KMS-11 (cell line): ENCODE measurements around the gene SATB2.

Experiments used
- H2AFZ ChIP-seq: fragments of 200-600 bp; sonication (generic); 2 replicates; pipeline ENCODE4 v1.6.1; 2016; ENCODE audit warnings: antibody characterized with exemption, mixed run types, low read depth
- H3K27ac ChIP-seq: fragments of 200-600 bp; sonication (generic); 2 replicates; pipeline ENCODE4 v1.6.1; 2016; ENCODE audit warnings: mild to moderate bottlenecking, mixed run types
- H3K27me3 ChIP-seq: fragments of 200-600 bp; sonication (generic); 2 replicates; pipeline ENCODE4 v1.6.1; 2017; ENCODE audit warnings: mild to moderate bottlenecking, low read depth, mixed run types, moderate library complexity; ENCODE audit not compliant: insufficient read depth
- H3K36me3 ChIP-seq: fragments of 200-600 bp; sonication (generic); 2 replicates; pipeline ENCODE4 v1.6.1; 2017; ENCODE audit warnings: mild to moderate bottlenecking, mixed run types; ENCODE audit not compliant: insufficient read depth
- H3K4me1 ChIP-seq: fragments of 200-600 bp; sonication (generic); 2 replicates; pipeline ENCODE4 v1.6.1; 2016; ENCODE audit warnings: mild to moderate bottlenecking, low read depth, mixed run types; ENCODE audit not compliant: poor library complexity, severe bottlenecking
- H3K4me2 ChIP-seq: fragments of 200-600 bp; sonication (generic); 2 replicates; pipeline ENCODE4 v1.7.0; 2016; ENCODE audit warnings: mild to moderate bottlenecking, mixed run types
- H3K4me3 ChIP-seq: fragments of 200-600 bp; sonication (generic); IDR thresholded peaks from 2 replicates; pipeline ENCODE4 v1.6.1; 2017; ENCODE audit warnings: low read depth, low read length, mixed read lengths; ENCODE audit not compliant: insufficient read depth
- H3K79me2 ChIP-seq: fragments of 200-600 bp; sonication (generic); 2 replicates; pipeline ENCODE4 v1.6.1; 2016; ENCODE audit warnings: low read depth, mixed run types; ENCODE audit not compliant: insufficient read depth
- H3K9ac ChIP-seq: fragments of 200-600 bp; sonication (generic); 2 replicates; pipeline ENCODE4 v1.6.1; 2016; ENCODE audit warnings: mild to moderate bottlenecking, mixed run types
- H4K20me1 ChIP-seq: fragments of 200-600 bp; sonication (generic); 2 replicates; pipeline ENCODE4 v1.6.1; 2016; ENCODE audit warnings: mild to moderate bottlenecking, mixed run types; ENCODE audit not compliant: insufficient read depth
- TF ChIP-seq, protein P1 (sequence below): fragments of 200-600 bp; sonication (generic); conservative IDR thresholded peaks from 2 replicates; pipeline ENCODE4 v1.6.1; 2017; ENCODE audit warnings: low read depth, mild to moderate bottlenecking, antibody characterized with exemption, low read length, moderate library complexity, mixed read lengths

SATB2 gene

DNA sequence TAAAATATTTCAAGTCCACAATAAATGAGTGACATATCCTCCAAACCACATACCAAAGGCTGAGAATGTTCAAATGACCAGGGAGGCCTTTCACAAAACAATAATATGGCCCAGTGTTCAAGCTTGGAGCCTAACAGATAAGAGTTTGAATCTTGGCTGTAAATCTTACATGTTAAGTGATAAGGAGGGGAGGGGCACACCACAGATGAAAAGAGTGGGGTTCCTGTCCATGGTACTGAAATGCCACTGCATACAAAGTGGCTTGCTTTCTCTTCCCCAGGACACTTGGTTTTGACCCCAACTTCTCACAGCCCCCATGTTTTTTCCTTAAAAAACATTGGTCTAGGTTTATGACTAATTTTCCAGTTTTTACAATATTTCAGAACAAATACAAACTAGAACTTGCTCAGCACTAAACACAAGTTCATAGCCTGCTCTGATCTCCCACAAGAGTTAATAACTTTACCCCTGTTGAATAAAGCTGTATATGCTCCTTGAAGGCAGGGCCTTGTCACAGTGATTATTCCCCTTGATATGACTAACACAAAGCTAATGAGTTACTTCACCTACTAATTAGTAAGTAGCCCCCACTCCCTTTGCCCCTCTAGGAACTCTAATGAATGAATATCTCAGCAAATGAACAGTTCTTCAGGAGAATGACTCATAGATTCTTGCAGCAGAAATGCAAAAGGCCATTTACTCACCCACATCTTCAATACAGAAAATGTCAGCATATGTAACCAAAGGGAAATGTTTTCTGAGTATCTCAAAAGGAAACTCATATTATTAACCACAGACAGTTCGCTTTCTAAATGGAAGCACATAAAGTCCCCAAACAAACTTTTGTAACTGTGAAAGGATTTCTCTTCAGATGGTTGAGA is 142.2 kb downstream of the SATB2 start:
- no peaks in the 10 kb centered on the region for H4K20me1 ChIP-seq
- no peaks in the 10 kb centered on the region for H3K36me3 ChIP-seq
- H3K27ac ChIP-seq, result no peak overlapping the region
- no peak overlapping the region for H3K4me3 ChIP-seq
- H3K4me2 ChIP-seq, result no peak overlapping the region
- H3K9ac ChIP-seq, result no peak overlapping the region
- H2AFZ ChIP-seq, result no peak overlapping the region
- H3K79me2 ChIP-seq, result no peaks in the 10 kb centered on the region
- TF ChIP-seq, protein P1, sequence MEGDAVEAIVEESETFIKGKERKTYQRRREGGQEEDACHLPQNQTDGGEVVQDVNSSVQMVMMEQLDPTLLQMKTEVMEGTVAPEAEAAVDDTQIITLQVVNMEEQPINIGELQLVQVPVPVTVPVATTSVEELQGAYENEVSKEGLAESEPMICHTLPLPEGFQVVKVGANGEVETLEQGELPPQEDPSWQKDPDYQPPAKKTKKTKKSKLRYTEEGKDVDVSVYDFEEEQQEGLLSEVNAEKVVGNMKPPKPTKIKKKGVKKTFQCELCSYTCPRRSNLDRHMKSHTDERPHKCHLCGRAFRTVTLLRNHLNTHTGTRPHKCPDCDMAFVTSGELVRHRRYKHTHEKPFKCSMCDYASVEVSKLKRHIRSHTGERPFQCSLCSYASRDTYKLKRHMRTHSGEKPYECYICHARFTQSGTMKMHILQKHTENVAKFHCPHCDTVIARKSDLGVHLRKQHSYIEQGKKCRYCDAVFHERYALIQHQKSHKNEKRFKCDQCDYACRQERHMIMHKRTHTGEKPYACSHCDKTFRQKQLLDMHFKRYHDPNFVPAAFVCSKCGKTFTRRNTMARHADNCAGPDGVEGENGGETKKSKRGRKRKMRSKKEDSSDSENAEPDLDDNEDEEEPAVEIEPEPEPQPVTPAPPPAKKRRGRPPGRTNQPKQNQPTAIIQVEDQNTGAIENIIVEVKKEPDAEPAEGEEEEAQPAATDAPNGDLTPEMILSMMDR, result no peak
- H3K27me3 ChIP-seq, result no peaks in the 10 kb centered on the region
- no peaks in the 10 kb centered on the region for H3K4me1 ChIP-seq

- no peaks in the 10 kb centered on the region for H4K20me1 ChIP-seq
- H3K36me3 ChIP-seq, result no peaks in the 10 kb centered on the region
- no peaks in the 10 kb centered on the region for H3K4me1 ChIP-seq
- TF ChIP-seq, protein P1, result no peak
- H3K79me2 ChIP-seq, result no peaks in the 10 kb centered on the region
- no peak overlapping the region for H3K4me2 ChIP-seq
- H3K27me3 ChIP-seq, result no peaks in the 10 kb centered on the region
- H3K4me3 ChIP-seq, result no peak overlapping the region
- no peak overlapping the region for H2AFZ ChIP-seq
- H3K9ac ChIP-seq, result no peak overlapping the region
- H3K27ac ChIP-seq, result no peak overlapping the region
Observed at GRCh38 chr2:199312931-199313330, 144.8 kb downstream of the SATB2 start.

- H3K4me1 ChIP-seq, result no peaks in the 10 kb centered on the region
- H3K9ac ChIP-seq, result no peak overlapping the region
Observed at GRCh38 chr2:199310771-199311585, 146.8 kb downstream of the SATB2 start.

GRCh38 chr2:199309973-199310372 is 147.8 kb downstream of the SATB2 start:
- Histone ChIP-seq H3K4me1 (no peaks in the 10 kb centered on the region), H4K20me1 (no peaks in the 10 kb centered on the region), H3K4me2 (no peak overlapping the region), H3K79me2 (no peaks in the 10 kb centered on the region), H3K36me3 (no peaks in the 10 kb centered on the region), H3K9ac (no peak overlapping the region), H3K27ac (no peak overlapping the region), H3K27me3 (no peaks in the 10 kb centered on the region), H2AFZ (no peak overlapping the region), H3K4me3 (no peak overlapping the region)
- TF ChIP-seq, protein P1, result no peak

More at GRCh38 chr2:199310771-199311585, 146.8 kb downstream of the SATB2 start:
- Histone ChIP-seq H3K4me2 (no peak overlapping the region), H3K27me3 (no peaks in the 10 kb centered on the region), H2AFZ (no peak overlapping the region), H3K4me3 (no peak overlapping the region), H3K27ac (no peak overlapping the region), H4K20me1 (no peaks in the 10 kb centered on the region), H3K79me2 (no peaks in the 10 kb centered on the region), H3K36me3 (no peaks in the 10 kb centered on the region)
- TF ChIP-seq, protein P1, result no peak
